HG03060 (cell line): Measurements from ENCODE around the gene FCER2.

Experiments used
- ATAC-seq: cut with Tn5 transposase; IDR thresholded peaks from one replicate; pipeline ENCODE4 v1.9.1; 2021; ENCODE audit warnings: low read depth, moderate number of reproducible peaks; ENCODE audit not compliant: unreplicated experiment

The FCER2 gene

GRCh38 chr19:7734220-7735203 is 32.6 kb upstream of the FCER2 start:
- no peak for ATAC-seq

GRCh38 chr19:7733376-7733775 is 31.4 kb upstream of the FCER2 start:
- ATAC-seq: no peak

- no peak for ATAC-seq
These were observed 30.1 kb upstream of the FCER2 start, which contains the start of gene CLEC4G for GRCh38 chr19:7732045-7732444. TSS of gene CLEC4G (minus strand) at chr19:7732110. CDS start at chr19:7732102, 8 bp downstream.

GRCh38 chr19:7731615-7732014 is 29.7 kb upstream of the FCER2 start:
- ATAC-seq: no peak

- no peak for ATAC-seq
These were observed 29.3 kb upstream of the FCER2 start for GRCh38 chr19:7731218-7731595.

- no peak for ATAC-seq
These were observed 28.6 kb upstream of the FCER2 start for GRCh38 chr19:7730286-7731217.

GRCh38 chr19:7729831-7730285 is 27.9 kb upstream of the FCER2 start:
- no peak for ATAC-seq

- no peak for ATAC-seq
These were observed 27.3 kb upstream of the FCER2 start for GRCh38 chr19:7729211-7729610.

- ATAC-seq: no peak
These were observed 23.9 kb upstream of the FCER2 start for GRCh38 chr19:7725791-7726190.

GRCh38 chr19:7722231-7722651 is 20.3 kb upstream of the FCER2 start:
- no peak for ATAC-seq

GRCh38 chr19:7720351-7720750 is 18.4 kb upstream of the FCER2 start:
- no peak for ATAC-seq

GRCh38 chr19:7718668-7719067 is 16.7 kb upstream of the FCER2 start:
- ATAC-seq: no peak

GRCh38 chr19:7716762-7717161 is 14.8 kb upstream of the FCER2 start:
- ATAC-seq: no peak

GRCh38 chr19:7715671-7716070 is 13.7 kb upstream of the FCER2 start:
- no peak for ATAC-seq

GRCh38 chr19:7710616-7711015 is 8.7 kb upstream of the FCER2 start:
- no peak for ATAC-seq

GRCh38 chr19:7709932-7710460 is 8.1 kb upstream of the FCER2 start:
- no peak for ATAC-seq

GRCh38 chr19:7706955-7707456 is 5.1 kb upstream of the FCER2 start:
- no peak for ATAC-seq

GRCh38 chr19:7706188-7706954 is 4.4 kb upstream of the FCER2 start:
- ATAC-seq: no peak

GRCh38 chr19:7705387-7706187 is 3.7 kb upstream of the FCER2 start:
- ATAC-seq: no peak
